ENCODE results near the gene INTS6. TPM values are rescaled to one million over a fixed set of nuclear protein-coding genes. Genes with fewer than 3 reads are reported as not detected.

Gene INTS6
- total and polyA plus RNA-seq, 2 donors from 2014 or later, result 8.3 to 31.0 TPM

- H3K9me3 ChIP-seq (ENCODE audit: control insufficient read depth in 2 of 3, insufficient read depth in 1 of 3, low read length in 3 of 3), result no peaks in the 10 kb centered on the region
- H3K4me1 ChIP-seq (ENCODE audit: control insufficient read depth in 2 of 3, insufficient read depth in 2 of 3, low read depth in 1 of 3, low read length in 3 of 3), result peaks cover 0 to 4% (median 0%) of the 10 kb centered on the region in 3 donors
- H3K27me3 ChIP-seq (ENCODE audit: control insufficient read depth, insufficient read depth, low read length), result no peaks in the 10 kb centered on the region
- H3K4me3 ChIP-seq (ENCODE audit: low read length in 3 of 3), result no peak overlapping the region
- no peak overlapping the region for H3K9ac ChIP-seq (ENCODE audit: low read length in 3 of 3)
- FAIRE-seq (no peak), DNase-seq (no peak)
- intact Hi-C loops (cut with DNase I), result no loop called here
- no peak for TF ChIP-seq CTCF (IDR thresholded peaks at IDR 0.05; ENCODE audit: borderline replicate concordance, extremely low read depth, insufficient read depth)
- no peaks in the 10 kb centered on the region for H3K36me3 ChIP-seq (ENCODE audit: control insufficient read depth in 2 of 3, insufficient read depth in 3 of 3, low read length in 3 of 3)
- no peak overlapping the region for H3K27ac ChIP-seq (ENCODE audit: low read depth in 2 of 2, low read length in 2 of 2)
Measured at GRCh38 chr13:51339952-51340732, 112.7 kb downstream of the INTS6 start.

GRCh38 chr13:51339354-51339753 lies 113.5 kb downstream of the INTS6 start, which contains the start of gene SERPINE3:
Gene SERPINE3, plus strand, starts transcription at chr13:51339691. Its CDS starts 1,401 bp downstream, at chr13:51341092.
- Histone ChIP-seq H3K27me3 (ENCODE audit: control insufficient read depth, insufficient read depth, low read length) (no peaks in the 10 kb centered on the region), H3K9ac (ENCODE audit: low read length in 3 of 3) (no peak within 1 kb of the TSS), H3K4me3 (ENCODE audit: low read length in 3 of 3) (no peak within 1 kb of the TSS), H3K4me1 (ENCODE audit: control insufficient read depth in 2 of 3, insufficient read depth in 2 of 3, low read depth in 1 of 3, low read length in 3 of 3) (peaks cover 0 to 4% (median 0%) of the 10 kb centered on the region in 3 donors), H3K9me3 (ENCODE audit: control insufficient read depth in 2 of 3, insufficient read depth in 1 of 3, low read length in 3 of 3) (no peaks in the 10 kb centered on the region), H3K36me3 (ENCODE audit: control insufficient read depth in 2 of 3, insufficient read depth in 3 of 3, low read length in 3 of 3) (no peaks in the 10 kb centered on the region), H3K27ac (ENCODE audit: low read depth in 2 of 2, low read length in 2 of 2) (no peak within 1 kb of the TSS)
- DNase-seq (no peak), FAIRE-seq (no peak)
- TF ChIP-seq CTCF (IDR thresholded peaks at IDR 0.05; ENCODE audit: borderline replicate concordance, extremely low read depth, insufficient read depth), result no peak
- intact Hi-C loops (cut with DNase I), result no loop called here

GRCh38 chr13:51336746-51337145 lies 116.1 kb downstream of the INTS6 start:
- H3K27ac ChIP-seq (ENCODE audit: low read depth in 2 of 2, low read length in 2 of 2), result no peak overlapping the region
- H3K27me3 ChIP-seq (ENCODE audit: control insufficient read depth, insufficient read depth, low read length), result no peaks in the 10 kb centered on the region
- no peaks in the 10 kb centered on the region for H3K36me3 ChIP-seq (ENCODE audit: control insufficient read depth in 2 of 3, insufficient read depth in 3 of 3, low read length in 3 of 3)
- no peak overlapping the region for H3K4me3 ChIP-seq (ENCODE audit: low read length in 3 of 3)
- peaks cover 0 to 4% (median 0%) of the 10 kb centered on the region in 3 donors for H3K4me1 ChIP-seq (ENCODE audit: control insufficient read depth in 2 of 3, insufficient read depth in 2 of 3, low read depth in 1 of 3, low read length in 3 of 3)
- TF ChIP-seq CTCF (IDR thresholded peaks at IDR 0.05; ENCODE audit: borderline replicate concordance, extremely low read depth, insufficient read depth), result no peak
- H3K9me3 ChIP-seq (ENCODE audit: control insufficient read depth in 2 of 3, insufficient read depth in 1 of 3, low read length in 3 of 3), result no peaks in the 10 kb centered on the region
- intact Hi-C loops (cut with DNase I), result no loop called here
- DNase-seq (no peak), FAIRE-seq (no peak)
- H3K9ac ChIP-seq (ENCODE audit: low read length in 3 of 3), result no peak overlapping the region
